NCI-H2227 treated with DMSO at 0.1 percent for 48 hours (cell line): Measurements from ENCODE around the gene CGB5.
"Not testable (repeated sequence)": the region's sequence is repeated elsewhere in the genome, so short reads cannot be mapped to it uniquely, and the experiment has no call there.

Experiments used
- DNase-seq: peaks from one replicate; lab custom pipeline; 2025; lab: John Stamatoyannopoulos, UW

Gene CGB5

DNA sequence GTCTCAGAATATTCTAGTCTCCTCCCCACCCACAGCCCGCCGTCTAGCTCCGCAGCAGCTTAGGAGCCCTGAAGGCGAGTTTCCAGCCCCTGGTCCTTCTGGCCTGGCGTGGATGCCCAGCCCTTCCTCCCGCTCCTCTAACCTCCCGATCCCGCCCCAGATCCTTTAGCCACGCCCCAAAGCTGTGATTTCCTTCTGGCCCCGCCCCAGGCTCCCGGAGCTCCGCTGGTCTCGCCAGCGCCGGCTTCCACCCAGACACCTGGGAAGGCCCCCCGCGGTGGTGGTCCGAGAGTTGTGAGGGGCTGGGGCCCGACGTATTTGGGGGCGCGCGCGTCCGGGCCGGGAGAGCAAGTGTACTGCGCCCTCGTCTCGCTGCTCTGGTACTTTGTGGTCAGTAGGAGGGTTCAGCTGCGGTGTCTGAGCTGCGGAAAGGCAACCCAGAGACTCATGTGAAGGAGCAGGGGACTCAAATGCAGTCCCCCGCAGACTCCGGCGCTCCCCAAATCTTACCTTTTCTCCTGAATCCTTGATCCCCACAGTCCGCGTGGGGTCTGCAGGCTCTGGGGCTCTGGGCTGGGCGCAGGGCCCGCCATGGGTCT is 14.1 kb downstream of the CGB5 start, which contains the start of gene CGB7:
Gene CGB7, minus strand, starts transcription at position 114 of the 599 bp plus-strand sequence. CDS start 2,374 bp downstream, outside the sequence.
- DNase-seq, result no peak

DNA sequence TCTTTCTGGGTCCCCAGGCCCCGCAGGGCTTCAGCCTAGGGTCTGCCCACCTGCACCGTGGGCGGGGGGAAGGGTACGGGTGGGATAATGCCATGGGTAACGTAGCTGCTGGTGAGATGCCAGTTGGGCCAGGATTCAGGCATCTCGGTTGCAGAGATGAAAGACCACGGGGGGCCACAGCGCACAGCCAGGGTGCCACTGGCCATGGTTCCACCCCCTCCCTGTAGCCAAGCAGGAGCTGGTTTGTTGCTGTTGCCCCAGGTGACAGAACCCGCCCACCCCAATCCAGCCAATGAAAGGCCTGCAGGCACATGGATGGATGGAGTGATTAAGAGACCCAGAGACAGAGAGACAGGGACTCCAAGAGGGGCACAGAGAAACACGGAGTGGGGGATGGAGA is 14.9 kb downstream of the CGB5 start:
- DNase-seq, result no peak

DNA sequence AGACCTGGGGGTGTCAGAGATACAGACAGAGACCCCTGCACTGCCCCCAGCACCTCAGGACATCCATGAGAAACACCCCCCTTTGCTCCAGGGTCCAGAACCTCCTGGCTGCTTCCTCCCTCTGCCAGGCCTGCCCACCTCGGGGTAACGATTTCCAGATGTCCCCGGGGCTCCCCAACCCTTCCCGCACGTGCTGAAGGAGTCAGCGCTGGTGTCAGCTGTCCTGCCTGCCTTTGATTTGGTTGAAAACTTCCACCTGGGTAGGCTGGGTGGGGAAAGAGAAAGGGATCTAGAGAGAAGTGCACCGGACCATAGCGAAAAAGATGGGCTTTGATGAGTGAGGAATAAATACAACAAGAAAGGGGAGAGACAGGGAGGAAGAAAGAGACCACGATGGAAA is 15.4 kb downstream of the CGB5 start:
- no peak for DNase-seq

DNA sequence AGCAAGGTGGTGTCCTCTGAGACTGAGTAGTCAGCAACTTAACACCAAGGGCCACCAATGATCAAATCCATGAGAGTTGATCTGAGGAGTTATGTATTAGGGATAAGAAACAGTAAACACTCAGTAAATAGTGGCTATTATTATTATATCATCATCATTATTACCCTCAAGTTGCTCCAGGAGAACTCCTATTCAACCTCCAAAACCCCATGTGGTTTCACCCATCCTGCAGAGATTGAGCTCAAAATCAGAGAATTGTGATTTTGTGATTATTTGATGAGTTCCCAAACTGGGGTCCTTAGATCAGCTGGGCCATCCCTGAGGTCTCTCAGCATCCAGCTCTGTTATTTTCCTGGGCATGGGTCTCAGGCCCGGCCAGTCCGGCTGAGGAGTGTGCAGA is 17.4 kb downstream of the CGB5 start:
- no peak for DNase-seq

DNA sequence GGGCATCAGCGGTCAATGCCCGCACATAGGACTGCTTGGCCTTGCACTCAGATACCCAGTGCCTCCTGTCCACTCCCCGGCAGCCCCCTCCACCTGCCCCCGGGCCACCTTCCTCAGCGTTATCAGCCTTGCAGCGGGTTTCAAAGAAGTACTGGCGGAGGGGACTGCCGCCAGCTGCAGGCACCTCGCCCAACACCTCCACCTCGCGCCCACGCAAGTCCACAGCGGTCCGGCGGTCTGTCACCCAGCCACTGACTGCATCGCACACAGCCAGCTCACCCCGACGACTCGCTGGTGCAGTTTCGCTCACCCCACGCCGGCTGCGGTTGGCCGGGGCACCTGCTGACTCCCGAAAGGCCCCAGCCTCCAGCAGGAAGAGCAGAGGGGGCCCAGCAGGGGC is 17.8 kb downstream of the CGB5 start:
- no peak for DNase-seq

DNA sequence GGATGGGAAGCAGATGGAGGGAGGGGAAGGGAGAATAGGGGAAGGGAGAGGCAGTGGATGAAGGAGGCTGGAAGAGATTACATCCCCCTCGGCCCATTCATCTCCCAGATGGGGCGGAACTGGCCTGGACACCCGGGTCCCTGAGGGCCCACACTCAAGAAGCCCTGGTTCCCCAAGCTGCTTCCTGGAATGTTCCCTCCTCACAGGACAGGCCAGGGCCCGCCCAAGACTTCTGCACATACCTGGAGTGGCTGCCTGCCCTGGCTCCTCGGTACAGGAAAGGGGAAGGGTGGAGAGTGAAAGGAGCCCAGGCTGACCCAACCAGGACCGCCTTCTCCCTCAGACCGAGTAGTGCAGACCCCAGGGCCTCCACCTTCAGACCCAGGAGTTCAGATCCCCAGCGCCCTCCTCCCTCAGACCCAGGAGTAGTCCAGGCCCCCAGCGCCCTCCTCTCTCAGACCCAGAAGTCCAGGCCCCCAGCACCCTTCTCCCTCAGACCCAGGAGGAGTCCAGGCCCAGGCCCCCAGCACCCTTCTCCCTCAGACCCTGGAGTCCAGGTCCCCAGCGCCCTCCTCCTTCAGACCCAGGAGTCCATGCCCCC is 20.5 kb downstream of the CGB5 start:
- DNase-seq, result no peak

DNA sequence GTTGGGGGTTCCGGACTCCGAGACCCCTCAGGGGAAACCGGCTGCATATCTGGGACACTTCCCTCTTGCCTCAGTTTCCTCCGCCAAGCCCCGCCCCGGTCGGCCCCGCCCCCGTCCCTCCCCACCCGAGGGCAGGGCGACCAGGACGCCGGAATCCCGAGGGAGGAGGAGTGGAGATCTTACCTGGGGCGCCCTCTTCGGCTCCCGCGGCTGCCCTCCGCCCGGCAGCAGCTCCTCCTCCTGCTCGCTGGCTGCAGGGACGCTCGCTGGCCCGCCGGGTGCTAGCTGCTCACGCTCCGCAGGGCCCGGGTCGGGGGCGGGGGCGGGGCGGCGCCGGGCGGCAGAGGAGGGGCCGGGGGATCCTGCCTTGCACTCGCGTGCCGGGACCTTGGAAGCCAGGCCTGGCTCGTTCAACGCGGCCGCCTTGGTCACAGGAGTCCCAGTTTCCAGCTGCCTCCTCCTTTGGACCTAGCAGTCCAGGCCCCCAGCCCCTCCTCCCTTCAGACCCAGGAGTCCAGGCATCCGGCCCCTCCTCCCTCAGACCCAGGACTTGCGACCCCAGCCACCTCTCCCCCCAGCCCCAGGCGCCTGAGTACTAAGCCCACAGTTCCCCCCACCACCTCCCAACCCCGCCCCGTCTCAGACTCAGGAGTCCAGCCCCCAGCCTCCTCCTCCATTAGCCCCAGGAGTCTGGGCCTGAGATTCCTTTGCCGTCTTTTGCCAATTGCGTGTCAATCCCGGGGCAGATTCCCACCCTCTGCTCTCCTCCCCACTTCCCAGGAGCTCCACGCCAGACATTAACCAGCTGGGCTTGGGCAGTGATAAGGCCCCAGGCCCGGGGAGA is 21.3 kb downstream of the CGB5 start, which contains the start of gene NTF4:
Gene NTF4, minus strand, starts transcription at position 51 of the 844 bp plus-strand sequence. CDS start 2,821 bp downstream, outside the sequence.
- no peak for DNase-seq

DNA sequence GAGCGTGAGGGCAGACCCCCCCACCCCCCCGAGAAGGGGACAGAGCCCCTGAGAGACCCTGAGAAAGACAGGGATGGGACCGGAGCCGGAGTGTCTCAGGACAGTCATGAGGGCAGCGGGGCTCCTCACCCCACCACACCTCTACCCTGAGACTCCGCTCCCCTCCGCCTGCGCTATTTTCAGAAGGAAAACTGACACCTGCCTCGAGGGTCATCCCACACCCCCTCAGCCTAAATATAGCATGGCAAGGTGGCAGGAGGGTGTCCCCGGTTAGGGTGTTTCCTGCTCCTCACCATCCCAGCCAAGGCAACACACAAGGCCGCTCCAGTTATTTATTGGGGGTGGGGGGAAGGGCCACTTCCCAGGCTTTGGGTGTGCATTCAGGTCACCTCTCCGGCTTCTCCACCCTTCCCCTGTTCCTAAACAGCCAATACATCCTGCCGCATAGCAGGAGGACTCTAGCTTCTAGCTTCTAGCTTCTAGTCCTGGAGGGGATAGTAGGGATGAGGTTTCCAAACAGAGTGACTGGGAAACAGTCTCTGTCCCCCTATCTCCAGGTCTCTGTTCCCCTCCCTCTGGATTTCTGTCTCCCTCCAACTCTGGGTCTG is 22.4 kb downstream of the CGB5 start:
- DNase-seq, result no peak

DNA sequence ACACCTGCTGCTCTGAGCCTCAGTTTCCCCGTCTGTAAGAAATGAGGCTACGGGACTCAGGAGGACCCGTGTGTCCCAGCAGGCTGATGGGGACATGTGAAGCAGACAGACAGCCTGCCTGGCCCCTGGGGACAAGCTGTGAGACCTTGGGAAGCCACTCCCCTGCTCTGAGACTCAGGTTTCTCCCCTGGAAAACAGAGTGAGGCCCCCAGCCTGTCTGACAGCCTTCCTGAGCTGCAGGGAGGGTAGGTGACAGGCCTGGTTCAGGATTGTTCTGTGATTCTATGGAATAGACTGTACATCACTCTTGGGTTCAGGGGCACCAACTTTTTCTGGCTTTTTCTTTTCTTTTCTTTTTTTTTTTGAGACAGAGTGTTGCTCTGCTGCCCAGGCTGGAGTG is 23.9 kb downstream of the CGB5 start:
- DNase-seq, result no peak

DNA sequence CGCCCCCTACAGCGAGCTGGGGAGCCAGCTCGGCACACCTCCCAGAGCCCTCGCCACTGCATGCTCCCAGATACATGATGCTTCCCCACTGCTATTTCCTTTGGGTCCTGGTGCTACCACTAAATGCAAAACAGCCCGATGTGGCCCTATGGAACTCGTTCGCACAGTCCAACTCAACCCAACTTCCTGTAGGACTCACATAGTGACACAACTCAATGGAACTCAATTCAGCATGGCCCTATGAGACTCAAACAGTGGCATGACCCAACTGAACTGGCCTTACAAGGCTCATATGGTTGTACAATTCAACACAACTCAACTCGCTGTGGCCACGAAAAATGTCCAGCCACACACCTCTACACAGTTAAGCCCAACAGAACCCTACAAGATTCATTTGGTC is 25.4 kb downstream of the CGB5 start:
- no peak for DNase-seq

DNA sequence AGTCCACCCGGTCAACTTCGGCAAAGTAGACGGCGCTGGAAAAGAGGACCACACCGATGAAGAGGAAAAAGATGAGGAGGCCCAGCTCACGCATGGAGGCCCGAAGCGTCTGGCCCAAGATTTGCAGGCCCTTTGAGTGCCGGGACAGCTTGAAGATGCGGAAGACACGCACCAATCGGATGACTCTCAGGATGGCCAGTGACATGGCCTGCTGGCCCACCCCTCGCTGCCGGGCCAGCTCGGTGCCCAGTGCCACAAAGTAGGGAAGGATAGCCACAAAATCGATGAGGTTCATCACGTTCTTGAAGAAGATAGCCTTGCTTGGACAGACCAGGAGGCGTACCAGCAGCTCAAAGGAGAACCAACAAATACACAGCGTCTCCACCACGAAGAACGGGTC is 26.8 kb downstream of the CGB5 start:
- no peak for DNase-seq

DNA sequence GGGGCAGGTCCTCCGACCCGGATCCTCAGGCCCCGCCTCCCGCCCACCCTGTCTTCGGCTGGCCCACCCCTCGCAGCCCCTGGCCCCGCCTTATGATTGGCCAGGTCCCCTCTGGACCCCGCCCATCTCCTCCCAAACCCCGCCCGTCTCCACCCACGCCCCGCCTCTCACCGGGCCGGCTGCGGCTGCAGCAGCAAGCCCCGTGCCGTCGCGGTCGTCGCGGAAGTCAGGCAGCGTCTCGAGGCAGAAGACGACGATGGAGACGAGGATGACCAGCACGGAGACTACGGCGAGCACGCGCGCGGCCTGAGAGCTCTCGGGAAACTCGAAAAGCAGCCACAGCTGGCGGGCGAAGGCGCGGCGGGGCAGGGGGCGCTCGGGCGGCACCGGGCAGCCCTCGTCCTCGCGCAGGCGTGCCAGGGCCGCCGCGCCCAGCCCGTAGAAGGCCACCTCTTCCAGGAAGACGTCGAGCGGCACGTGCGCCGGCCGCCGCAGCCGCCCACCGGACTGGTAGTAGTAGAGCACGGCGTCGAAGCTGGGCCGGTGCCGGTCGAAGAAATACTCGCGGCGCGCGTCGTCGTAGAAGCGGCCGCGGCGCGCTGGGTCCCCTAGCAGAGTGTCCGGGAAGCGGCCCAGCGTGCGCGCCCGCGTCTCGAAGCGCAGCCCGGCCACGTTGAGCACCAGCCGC is 28.4 kb downstream of the CGB5 start:
- no peak for DNase-seq

DNA sequence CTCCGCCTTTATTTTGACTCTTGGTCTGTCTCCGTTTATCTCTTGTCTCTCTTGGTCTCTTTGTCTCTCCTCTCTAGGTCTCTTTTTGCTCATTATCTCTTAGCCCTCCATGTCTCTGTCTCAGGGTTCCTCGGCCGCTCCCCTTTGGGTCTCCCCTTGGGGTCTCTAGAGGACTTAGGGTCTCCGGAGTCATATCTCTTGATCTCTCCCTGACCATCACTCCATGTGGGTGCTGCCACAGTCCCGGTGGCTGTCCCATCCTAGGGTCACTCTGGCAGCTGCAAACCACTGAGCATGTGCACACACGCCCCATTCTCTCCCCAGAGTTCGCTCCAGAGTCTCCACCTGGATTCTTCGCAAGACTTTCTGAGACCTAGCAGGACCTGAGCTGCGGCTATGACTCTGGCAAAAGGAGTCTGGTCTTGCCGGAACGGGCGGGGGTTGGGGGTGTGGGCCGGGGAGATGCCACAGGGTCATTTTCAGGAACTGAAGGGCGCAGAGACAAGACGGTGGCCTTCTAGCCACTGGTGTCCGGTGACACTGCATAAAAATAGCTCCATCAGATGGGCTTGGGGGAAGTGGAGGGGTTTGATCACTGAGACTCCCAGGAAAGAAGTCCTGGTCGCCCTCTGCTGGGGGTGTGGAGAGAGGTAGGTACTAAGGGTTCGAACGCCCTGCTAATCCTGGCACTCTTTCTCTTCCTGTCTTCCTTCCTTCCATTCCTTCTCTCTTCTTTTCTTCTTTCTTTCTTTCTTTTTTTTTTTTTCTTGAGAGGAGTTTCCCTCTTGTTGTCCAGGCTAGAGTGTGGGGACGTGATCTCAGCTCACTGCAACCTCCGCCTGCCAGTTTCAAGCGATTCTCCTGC is 30.1 kb downstream of the CGB5 start:
- DNase-seq, result no peak

DNA sequence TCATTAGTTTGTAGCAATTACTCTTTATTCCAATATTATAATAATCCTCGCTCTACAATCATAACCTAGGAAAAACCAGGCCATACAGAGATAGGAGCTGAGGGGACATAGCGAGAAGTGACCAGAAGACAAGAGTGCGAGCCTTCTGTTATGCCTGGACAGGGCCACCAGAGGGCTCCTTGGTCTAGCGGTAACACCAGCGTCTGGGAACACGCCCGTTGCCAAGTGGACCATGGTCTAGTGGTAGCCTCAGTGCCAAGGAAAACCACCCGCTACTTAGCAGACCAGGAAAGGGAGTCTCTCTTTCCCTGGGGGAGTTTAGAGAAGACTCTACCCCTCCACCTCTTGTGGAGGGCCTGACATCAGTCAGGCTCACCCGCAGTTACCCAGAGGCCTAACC is 31.2 kb downstream of the CGB5 start:
- DNase-seq, result not testable (repeated sequence)

DNA sequence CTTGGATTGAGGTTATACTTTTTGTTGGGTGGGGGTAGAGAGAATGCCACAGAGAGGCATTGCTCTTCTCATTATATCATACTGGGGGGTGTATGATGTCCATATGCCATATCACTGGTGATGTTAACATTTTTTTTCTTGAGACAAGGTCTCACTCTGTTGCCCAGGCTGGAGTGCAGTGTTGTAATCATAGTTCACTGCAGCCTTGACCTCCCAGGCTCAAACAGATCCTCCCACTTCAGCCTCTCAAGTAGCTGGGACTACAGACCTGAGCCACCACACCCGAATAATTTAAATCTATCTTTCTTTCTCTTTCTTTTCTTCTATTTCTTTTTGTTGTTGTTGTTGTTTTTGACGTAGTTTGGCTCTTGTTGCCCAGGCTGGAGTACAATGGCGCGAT is 36.7 kb downstream of the CGB5 start:
- no peak for DNase-seq

DNA sequence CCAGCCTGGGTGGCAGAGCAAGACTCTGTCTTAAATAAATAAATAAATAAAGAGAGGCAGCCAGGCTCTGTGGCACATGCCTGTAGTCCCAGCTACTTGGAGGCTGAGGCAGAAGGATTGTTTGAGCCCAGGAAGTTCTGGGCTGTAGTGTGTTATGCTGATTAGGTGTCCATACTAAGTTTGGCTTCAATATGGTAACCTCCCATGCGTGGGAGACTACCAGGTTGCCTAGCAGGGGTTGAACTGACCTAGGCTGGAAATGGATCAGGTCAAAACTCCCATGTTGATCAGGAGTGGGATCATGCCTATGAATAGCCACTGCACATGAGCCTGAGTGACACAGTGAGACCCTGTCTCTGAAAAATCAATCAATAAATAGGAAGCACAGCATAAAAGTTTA is 37.6 kb downstream of the CGB5 start:
- no peak for DNase-seq

DNA sequence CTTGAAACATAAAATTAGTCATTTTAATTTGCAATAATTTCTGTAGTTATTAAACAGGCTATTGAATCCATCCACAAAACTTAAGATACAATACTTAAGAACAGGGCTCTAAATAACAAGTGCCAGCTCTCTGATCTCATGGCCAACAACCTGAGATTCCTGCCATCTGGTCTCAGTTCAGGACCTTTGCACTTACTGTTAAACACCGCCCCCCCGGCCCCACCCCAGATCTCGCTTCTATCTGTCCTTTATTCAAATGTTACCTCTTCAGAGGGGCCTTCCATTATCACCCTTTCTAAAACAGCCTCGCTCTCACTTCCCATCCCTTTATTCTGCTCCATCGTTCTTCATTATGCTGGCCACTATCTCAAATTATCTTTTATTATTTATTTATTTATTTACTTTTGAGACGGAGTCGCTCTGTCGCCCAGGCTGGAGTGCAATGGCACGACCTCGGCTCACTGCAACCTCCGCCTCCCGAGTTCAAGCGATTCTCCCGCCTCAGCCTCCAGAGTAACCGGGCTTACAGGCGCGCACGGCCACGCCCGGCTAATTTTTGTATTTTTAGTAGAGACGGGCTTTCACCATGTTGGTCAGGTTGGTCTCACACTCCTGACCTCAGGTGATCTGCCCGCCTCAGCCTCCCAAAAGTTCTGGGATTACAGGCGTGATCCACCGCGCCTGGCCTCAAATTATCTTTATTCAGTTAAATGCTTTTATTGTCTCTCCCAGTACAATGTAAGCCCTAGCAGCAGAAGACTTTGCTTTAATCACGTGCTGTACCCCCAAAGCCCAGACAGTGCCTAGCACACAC is 40.8 kb downstream of the CGB5 start:
- no peak for DNase-seq

DNA sequence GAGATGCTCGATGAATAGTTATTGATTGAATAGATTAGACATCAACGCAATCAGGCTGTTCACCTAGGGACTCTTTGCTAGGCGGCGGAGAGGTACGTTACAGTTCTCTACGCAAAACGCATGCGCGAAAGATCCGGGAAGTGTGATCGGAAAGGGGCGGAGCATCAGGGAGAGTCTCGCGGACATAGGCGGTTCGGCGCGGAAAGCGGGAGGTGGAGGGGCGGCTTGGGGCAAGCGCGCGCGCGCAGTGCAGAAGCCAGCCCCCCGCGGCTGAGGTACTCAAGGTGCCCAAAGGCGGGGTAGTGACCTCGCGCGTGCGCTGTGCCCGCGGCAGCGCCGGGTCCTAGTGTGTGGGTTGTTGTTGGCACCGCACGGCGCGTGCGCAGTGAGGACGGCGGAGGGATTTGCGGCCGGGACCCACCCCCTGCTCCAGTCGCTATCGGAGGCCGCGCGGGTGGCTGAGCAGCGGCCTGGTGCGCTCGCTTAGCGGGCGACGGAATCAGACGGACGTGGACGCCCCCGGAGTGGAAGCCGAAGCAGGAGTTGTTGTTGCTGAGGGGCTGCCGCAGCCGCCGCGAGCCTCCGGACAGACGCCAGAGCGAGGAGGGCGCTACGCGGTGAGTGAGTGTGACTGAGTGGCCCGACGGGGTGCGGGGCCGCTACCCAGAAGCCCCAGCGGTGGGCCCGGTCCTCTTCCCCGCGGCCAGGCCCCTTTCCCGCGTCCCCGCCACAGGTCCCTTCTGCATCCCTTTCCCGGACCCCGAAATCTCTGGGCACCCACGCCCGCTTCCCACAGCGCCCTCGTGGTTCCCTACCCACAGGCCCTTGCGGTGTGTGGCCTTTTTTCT is 41.6 kb downstream of the CGB5 start, which contains the start of gene SNRNP70:
Gene SNRNP70, plus strand, starts transcription at position 432 of the 848 bp plus-strand sequence. CDS start 964 bp downstream, outside the sequence.
- DNase-seq, result peak; percentile 98

DNA sequence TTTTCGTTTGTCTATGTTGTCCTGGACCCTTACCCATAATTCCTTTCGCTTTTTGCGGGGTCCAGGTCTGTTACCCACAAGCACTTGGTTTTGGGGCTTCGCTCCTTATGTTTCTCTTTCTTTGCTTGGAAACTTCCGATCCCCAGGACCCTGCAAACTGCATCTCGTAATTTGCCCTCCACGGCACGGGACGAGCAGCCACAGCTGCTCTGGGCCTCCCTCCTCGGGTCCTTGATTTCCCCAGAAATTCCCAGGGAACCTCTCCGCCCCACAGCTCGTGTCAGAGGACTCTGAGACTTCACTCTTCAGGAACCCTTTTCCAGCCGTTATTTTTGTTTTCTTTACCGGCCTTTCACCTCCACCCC is 42.2 kb downstream of the CGB5 start:
- no peak for DNase-seq
